Panc1 (cell line): ENCODE measurements around the gene FARP1. TPM values are rescaled to one million over a fixed set of nuclear protein-coding genes. Genes with fewer than 3 reads are reported as not detected.

Experiments used
- ATAC-seq: fragments of 200-7000 bp; cut with Tn5 transposase; 2 replicates; pipeline ENCODE4 v1.9.1; 2020; ENCODE audit warnings: mild to moderate bottlenecking, moderate library complexity
- BruUV-seq: library from RNA; stranded (reverse); fragments of 400-500 nt; replicated peaks from 2 replicates; lab custom pipeline; 2021; lab: Mats Ljungman, UMichigan
- CTCF ChIA-PET: fragments of 300-600 bp; sonication (Branson Sonifier 250); formaldehyde crosslinking; loops from one replicate; lab custom pipeline; 2022; ENCODE audit warnings: antibody characterized with exemption; lab: Charles Lee
- POLR2A ChIA-PET: fragments of 300-600 bp; sonication (Branson Sonifier 250); formaldehyde crosslinking; loops from one replicate; lab custom pipeline; 2022; ENCODE audit warnings: antibody characterized with exemption; lab: Charles Lee
- DNase-seq: peaks from one replicate; pipeline ENCODE4 v3.0.0-alpha.2; 2010; ENCODE audit warnings: low read depth, low spot score
- H3K27ac ChIP-seq: 2 replicates; pipeline ENCODE4 v1.5.1; 2011; ENCODE audit warnings: mild to moderate bottlenecking, low read length, inconsistent platforms
- H3K27me3 ChIP-seq: fragments of 200-500 bp; sonication (Bioruptor generic); 2 replicates; pipeline ENCODE4 v1.6.0; 2014; ENCODE audit warnings: low read length, inconsistent platforms; ENCODE audit not compliant: control insufficient read depth, insufficient read depth
- H3K36me3 ChIP-seq: fragments of 200-500 bp; sonication (Bioruptor generic); 2 replicates; pipeline ENCODE4 v1.5.1; 2014; ENCODE audit warnings: inconsistent platforms, mild to moderate bottlenecking, low read length, moderate library complexity; ENCODE audit not compliant: control insufficient read depth, insufficient read depth
- H3K4me1 ChIP-seq: 2 replicates; pipeline ENCODE4 v1.5.1; 2011; ENCODE audit warnings: inconsistent platforms, mild to moderate bottlenecking, low read length, moderate library complexity; ENCODE audit not compliant: control insufficient read depth, insufficient read depth
- H3K4me3 ChIP-seq, 2 experiments: 2 replicates each; pipeline ENCODE4 v1.5.1; 2011 to 2012; ENCODE audit warnings: low read depth in 2 of 2, low read length in 2 of 2, mild to moderate bottlenecking in 2 of 2, inconsistent platforms in 1 of 2, moderate library complexity in 1 of 2
- H3K9me3 ChIP-seq: fragments of 200-500 bp; sonication (Bioruptor generic); 2 replicates; pipeline ENCODE4 v1.5.1; 2014; ENCODE audit warnings: low read depth, mild to moderate bottlenecking, inconsistent platforms, low read length, moderate library complexity; ENCODE audit not compliant: control insufficient read depth, insufficient read depth
- POLR2AphosphoS5 ChIP-seq: IDR thresholded peaks from 2 replicates; pipeline ENCODE4 v1.6.1; 2012; ENCODE audit warnings: mild to moderate bottlenecking, low read depth, low read length, moderate library complexity
- SIN3A ChIP-seq: IDR thresholded peaks from 2 replicates; pipeline ENCODE4 v1.6.1; 2012; ENCODE audit warnings: low read depth, mild to moderate bottlenecking, low read length, moderate library complexity, borderline replicate concordance; ENCODE audit not compliant: insufficient read depth
- TCF7L2 ChIP-seq: IDR thresholded peaks from 2 replicates; pipeline ENCODE4 v1.6.1; 2011; ENCODE audit warnings: mild to moderate bottlenecking, low read depth, low read length, inconsistent platforms
- in situ Hi-C: cut with HindIII; loops from 2 replicates; pipeline ENCODE4 v1.10.0; 2016; ENCODE audit warnings: low sequenced_read_pairs, low pct_unique_long_range_greater_than_20kb
- intact Hi-C: fragments of 100-400 bp; cut with micrococcal nuclease; formaldehyde crosslinking; loops from one replicate; pipeline ENCODE4 v1.10.0; 2022; ENCODE audit not compliant: unreplicated experiment
- total RNA-seq: library from RNA; stranded (reverse); gene quantifications from one replicate; pipeline ENCODE4 v1.2.1, GENCODE V29; 2021; ENCODE audit not compliant: unreplicated experiment
- TF ChIP-seq, protein P1 (sequence below), 2 experiments: IDR thresholded peaks; 2 replicates each; pipeline ENCODE4 v1.6.1; 2011 to 2012; ENCODE audit warnings: low read depth in 2 of 2, control low read depth in 1 of 2, low read length in 1 of 2, mild to moderate bottlenecking in 1 of 2, moderate library complexity in 1 of 2; ENCODE audit not compliant: insufficient read depth in 1 of 2
- TF ChIP-seq, protein P2 (sequence below): fragments of 450-650 bp; IDR thresholded peaks from 2 replicates; pipeline ENCODE4 v1.5.1; 2017; ENCODE audit warnings: mild to moderate bottlenecking

The FARP1 gene
- total RNA-seq, 1 experiment from 2014 or later = 61.9 TPM

GRCh38 chr13:98364647-98365046 lies 221.8 kb downstream of the FARP1 start:
- TF ChIP-seq TCF7L2 = no peak
- TF ChIP-seq, protein P1, sequence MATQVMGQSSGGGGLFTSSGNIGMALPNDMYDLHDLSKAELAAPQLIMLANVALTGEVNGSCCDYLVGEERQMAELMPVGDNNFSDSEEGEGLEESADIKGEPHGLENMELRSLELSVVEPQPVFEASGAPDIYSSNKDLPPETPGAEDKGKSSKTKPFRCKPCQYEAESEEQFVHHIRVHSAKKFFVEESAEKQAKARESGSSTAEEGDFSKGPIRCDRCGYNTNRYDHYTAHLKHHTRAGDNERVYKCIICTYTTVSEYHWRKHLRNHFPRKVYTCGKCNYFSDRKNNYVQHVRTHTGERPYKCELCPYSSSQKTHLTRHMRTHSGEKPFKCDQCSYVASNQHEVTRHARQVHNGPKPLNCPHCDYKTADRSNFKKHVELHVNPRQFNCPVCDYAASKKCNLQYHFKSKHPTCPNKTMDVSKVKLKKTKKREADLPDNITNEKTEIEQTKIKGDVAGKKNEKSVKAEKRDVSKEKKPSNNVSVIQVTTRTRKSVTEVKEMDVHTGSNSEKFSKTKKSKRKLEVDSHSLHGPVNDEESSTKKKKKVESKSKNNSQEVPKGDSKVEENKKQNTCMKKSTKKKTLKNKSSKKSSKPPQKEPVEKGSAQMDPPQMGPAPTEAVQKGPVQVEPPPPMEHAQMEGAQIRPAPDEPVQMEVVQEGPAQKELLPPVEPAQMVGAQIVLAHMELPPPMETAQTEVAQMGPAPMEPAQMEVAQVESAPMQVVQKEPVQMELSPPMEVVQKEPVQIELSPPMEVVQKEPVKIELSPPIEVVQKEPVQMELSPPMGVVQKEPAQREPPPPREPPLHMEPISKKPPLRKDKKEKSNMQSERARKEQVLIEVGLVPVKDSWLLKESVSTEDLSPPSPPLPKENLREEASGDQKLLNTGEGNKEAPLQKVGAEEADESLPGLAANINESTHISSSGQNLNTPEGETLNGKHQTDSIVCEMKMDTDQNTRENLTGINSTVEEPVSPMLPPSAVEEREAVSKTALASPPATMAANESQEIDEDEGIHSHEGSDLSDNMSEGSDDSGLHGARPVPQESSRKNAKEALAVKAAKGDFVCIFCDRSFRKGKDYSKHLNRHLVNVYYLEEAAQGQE (IDR thresholded peaks at IDR 0.05; ENCODE audit: insufficient read depth in 1 of 2, low read depth in 2 of 2, low read length in 1 of 2) = no peak
- TF ChIP-seq, protein P2, sequence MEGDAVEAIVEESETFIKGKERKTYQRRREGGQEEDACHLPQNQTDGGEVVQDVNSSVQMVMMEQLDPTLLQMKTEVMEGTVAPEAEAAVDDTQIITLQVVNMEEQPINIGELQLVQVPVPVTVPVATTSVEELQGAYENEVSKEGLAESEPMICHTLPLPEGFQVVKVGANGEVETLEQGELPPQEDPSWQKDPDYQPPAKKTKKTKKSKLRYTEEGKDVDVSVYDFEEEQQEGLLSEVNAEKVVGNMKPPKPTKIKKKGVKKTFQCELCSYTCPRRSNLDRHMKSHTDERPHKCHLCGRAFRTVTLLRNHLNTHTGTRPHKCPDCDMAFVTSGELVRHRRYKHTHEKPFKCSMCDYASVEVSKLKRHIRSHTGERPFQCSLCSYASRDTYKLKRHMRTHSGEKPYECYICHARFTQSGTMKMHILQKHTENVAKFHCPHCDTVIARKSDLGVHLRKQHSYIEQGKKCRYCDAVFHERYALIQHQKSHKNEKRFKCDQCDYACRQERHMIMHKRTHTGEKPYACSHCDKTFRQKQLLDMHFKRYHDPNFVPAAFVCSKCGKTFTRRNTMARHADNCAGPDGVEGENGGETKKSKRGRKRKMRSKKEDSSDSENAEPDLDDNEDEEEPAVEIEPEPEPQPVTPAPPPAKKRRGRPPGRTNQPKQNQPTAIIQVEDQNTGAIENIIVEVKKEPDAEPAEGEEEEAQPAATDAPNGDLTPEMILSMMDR = no peak
- no peak for TF ChIP-seq SIN3A
- TF ChIP-seq POLR2AphosphoS5 = no peak
- H3K36me3 ChIP-seq = no peaks in the 10 kb centered on the region
- H3K4me3 ChIP-seq = no peak overlapping the region
- H3K27ac ChIP-seq = no peak overlapping the region
- intact Hi-C loops = no loop called here
- no peaks in the 10 kb centered on the region for H3K9me3 ChIP-seq
- DNase-seq (no peak), ATAC-seq (no peak)
- H3K27me3 ChIP-seq = no peaks in the 10 kb centered on the region
- POLR2A ChIA-PET = no interaction called here
- no peaks in the 10 kb centered on the region for H3K4me1 ChIP-seq
- BruUV-seq = no TSS peak
- in situ Hi-C loops = no loop called here
- CTCF ChIA-PET = no interaction called here

- ChIA-PET POLR2A (no interaction called here), CTCF (no interaction called here)
- Histone ChIP-seq H3K4me1 (no peaks in the 10 kb centered on the region), H3K4me3 (no peak overlapping the region), H3K9me3 (no peaks in the 10 kb centered on the region), H3K36me3 (no peaks in the 10 kb centered on the region), H3K27me3 (no peaks in the 10 kb centered on the region), H3K27ac (no peak overlapping the region)
- BruUV-seq = no TSS peak
- no peak for DNase-seq
- no peak for TF ChIP-seq SIN3A
- no peak for TF ChIP-seq TCF7L2
- in situ Hi-C loops (no loop called here), intact Hi-C loops (no loop called here)
- ATAC-seq = no peak
Observed at GRCh38 chr13:98365302-98365701, 222.4 kb downstream of the FARP1 start.

DNA sequence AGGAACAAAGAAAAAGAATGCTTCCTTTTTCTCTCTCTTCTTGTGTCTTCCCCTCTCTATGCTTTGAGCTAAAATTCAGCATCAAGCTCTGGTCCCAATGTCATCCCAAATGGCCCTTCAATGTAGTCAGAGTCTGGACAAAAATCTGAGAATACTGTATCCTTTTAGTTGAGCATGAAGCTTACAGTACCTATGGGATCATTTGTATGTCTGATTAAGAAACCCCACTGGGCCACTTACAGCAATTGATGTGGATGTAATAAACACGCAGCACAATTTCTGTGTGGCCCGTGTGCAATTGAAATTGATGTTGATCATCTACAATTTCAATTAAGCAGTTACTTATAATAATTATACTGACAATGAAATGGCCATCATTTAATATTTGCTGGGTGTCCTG lies 223.1 kb downstream of the FARP1 start:
- ChIA-PET POLR2A (interaction anchor here (0.7 kb wide), 1 partner anchor 79 kb away, joined by 3 read pairs; no protein-coding TSS in a partner anchor), CTCF (no interaction called here)
- Histone ChIP-seq H3K4me1 (no peaks in the 10 kb centered on the region), H3K36me3 (no peaks in the 10 kb centered on the region), H3K9me3 (no peaks in the 10 kb centered on the region), H3K4me3 (no peak overlapping the region), H3K27me3 (no peaks in the 10 kb centered on the region), H3K27ac (no peak overlapping the region)
- ATAC-seq (no peak), DNase-seq (no peak)
- intact Hi-C loops (no loop called here), in situ Hi-C loops (no loop called here)
- BruUV-seq = no TSS peak
- TF ChIP-seq TCF7L2 (no peak), SIN3A (no peak), POLR2AphosphoS5 (no peak)
- TF ChIP-seq, protein P2 = no peak
- TF ChIP-seq, protein P1 (IDR thresholded peaks at IDR 0.05; ENCODE audit: insufficient read depth in 1 of 2, low read depth in 2 of 2, low read length in 1 of 2) = no peak
